HL-60 (cell line): Measurements from ENCODE around the gene SLC6A20.

Experiments used
- CTCF ChIP-seq: IDR thresholded peaks from one replicate; pipeline ENCODE4 v1.5.1; 2011; ENCODE audit warnings: low read length, control low read depth, inconsistent platforms; ENCODE audit not compliant: insufficient read depth
- POLR2AphosphoS5 ChIP-seq: IDR thresholded peaks from 2 replicates; pipeline ENCODE4 v1.6.1; 2012; ENCODE audit warnings: low read depth
- REST ChIP-seq: IDR thresholded peaks from 2 replicates; pipeline ENCODE4 v1.6.1; 2012; ENCODE audit warnings: low read depth; ENCODE audit not compliant: insufficient replicate concordance
- SPI1 ChIP-seq: IDR thresholded peaks from 2 replicates; pipeline ENCODE4 v1.6.1; 2012; ENCODE audit warnings: low read depth, mild to moderate bottlenecking, borderline replicate concordance

GRCh38 chr3:45771166-45771775, 25.1 kb downstream of the SLC6A20 start:
- no peak for TF ChIP-seq CTCF
- TF ChIP-seq POLR2AphosphoS5: no peak
- no peak for TF ChIP-seq REST
- no peak for TF ChIP-seq SPI1
